Esophagus squamous epithelium (tissue), 5 donors: ENCODE measurements around the gene ASIC2. TPM values are rescaled to one million over a fixed set of nuclear protein-coding genes. Genes with fewer than 3 reads are reported as not detected.

ENCODE experiments used
- DNase-seq: peaks from one replicate; lab custom pipeline; 2025; lab: John Stamatoyannopoulos, UW
- H3K27ac ChIP-seq, 4 donors: fragments of 200-600 bp; sonication (generic); one replicate each; pipeline ENCODE4 v1.5.1; 2016 to 2019; ENCODE audit warnings: mild to moderate bottlenecking in 1 of 4
- H3K27me3 ChIP-seq, 4 donors: fragments of 200-600 bp; sonication (generic); 1 replicate in 3 of 4; 2 replicates in 1 of 4; pipeline versions ENCODE4 v1.5.1 to v1.6.0; 2017 to 2021; ENCODE audit warnings: antibody characterized with exemption in 1 of 4
- H3K36me3 ChIP-seq, 3 donors: fragments of 200-600 bp; sonication (generic); one replicate each; pipeline ENCODE4 v1.5.1; 2016 to 2019
- H3K4me1 ChIP-seq, 3 donors: fragments of 200-600 bp; sonication (generic); one replicate each; pipeline ENCODE4 v1.5.1; 2017 to 2019
- H3K4me3 ChIP-seq, 4 donors: fragments of 200-600 bp; sonication (generic); 1 replicate in 3 of 4; 2 replicates in 1 of 4; pipeline ENCODE4 v1.5.1; 2016 to 2019; ENCODE audit warnings: mild to moderate bottlenecking in 2 of 4, moderate library complexity in 1 of 4
- H3K9me3 ChIP-seq, 3 donors: fragments of 200-600 bp; sonication (generic); one replicate each; pipeline ENCODE4 v1.5.1; 2016 to 2019
- POLR2A ChIP-seq, 4 donors: fragments of 450-650 bp; IDR thresholded peaks; one replicate each; pipeline ENCODE4 v1.6.1; 2017; ENCODE audit warnings: antibody characterized with exemption in 4 of 4, mild to moderate bottlenecking in 4 of 4, moderate library complexity in 3 of 4
- WGBS, 2 donors: methylation state at CpG; one replicate each; pipeline ENCODE4 v1.1.5; 2018; 5-methylcytosine and 5-hydroxymethylcytosine counted together
- intact Hi-C: fragments of 100-400 bp; cut with DNase I; formaldehyde crosslinking; loops from one replicate; pipeline ENCODE4 v1.15.0; 2022
- total RNA-seq, 4 donors: library from RNA; depleted of rRNA; stranded (reverse); fragments of >200 nt; gene quantifications; one replicate each; pipeline ENCODE4 v1.1.0, GENCODE V29; 2016
- TF ChIP-seq, protein P1 (sequence below), 6 experiments: fragments of 450-650 bp in 4 of 6; fragments of 200-600 bp in 2 of 6; sonication (generic) in 2 of 6; IDR thresholded peaks; one replicate each; pipeline ENCODE4 v1.5.1; 2016 to 2019; ENCODE audit warnings: antibody characterized with exemption in 6 of 6, mild to moderate bottlenecking in 4 of 6, moderate library complexity in 4 of 6
- donor health status: DM: yes; HTN: yes; CAD: no.

ASIC2 gene
- total RNA-seq, 4 donors from 2014 or later: 0.29 TPM; not detected in 3

DNA sequence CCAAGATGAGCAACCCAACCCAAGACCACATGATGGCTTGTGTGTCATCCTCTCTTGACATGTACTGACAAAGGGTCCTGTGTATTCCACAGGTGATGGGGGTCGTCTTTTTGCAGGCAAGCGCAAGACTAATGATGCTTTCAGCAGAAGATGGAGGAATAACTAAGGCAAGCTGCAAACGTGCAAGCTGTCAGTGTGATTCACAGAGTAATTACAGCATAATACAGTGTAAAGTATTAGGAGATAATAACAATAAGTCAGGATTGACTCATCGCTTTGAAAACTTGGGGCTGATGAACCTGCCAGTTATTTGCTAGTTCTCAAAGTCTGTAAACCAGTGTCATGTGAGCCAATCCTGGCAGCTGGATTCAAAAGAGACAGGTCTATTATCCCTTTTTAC lies 41.6 kb upstream of the ASIC2 start:
- intact Hi-C loops: no loop called here
- H3K27ac ChIP-seq: no peak overlapping the region
- H3K36me3 ChIP-seq: no peaks in the 10 kb centered on the region
- TF ChIP-seq, protein P1, sequence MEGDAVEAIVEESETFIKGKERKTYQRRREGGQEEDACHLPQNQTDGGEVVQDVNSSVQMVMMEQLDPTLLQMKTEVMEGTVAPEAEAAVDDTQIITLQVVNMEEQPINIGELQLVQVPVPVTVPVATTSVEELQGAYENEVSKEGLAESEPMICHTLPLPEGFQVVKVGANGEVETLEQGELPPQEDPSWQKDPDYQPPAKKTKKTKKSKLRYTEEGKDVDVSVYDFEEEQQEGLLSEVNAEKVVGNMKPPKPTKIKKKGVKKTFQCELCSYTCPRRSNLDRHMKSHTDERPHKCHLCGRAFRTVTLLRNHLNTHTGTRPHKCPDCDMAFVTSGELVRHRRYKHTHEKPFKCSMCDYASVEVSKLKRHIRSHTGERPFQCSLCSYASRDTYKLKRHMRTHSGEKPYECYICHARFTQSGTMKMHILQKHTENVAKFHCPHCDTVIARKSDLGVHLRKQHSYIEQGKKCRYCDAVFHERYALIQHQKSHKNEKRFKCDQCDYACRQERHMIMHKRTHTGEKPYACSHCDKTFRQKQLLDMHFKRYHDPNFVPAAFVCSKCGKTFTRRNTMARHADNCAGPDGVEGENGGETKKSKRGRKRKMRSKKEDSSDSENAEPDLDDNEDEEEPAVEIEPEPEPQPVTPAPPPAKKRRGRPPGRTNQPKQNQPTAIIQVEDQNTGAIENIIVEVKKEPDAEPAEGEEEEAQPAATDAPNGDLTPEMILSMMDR (IDR thresholded peaks at IDR 0.05): no peak
- no peak for TF ChIP-seq POLR2A (IDR thresholded peaks at IDR 0.05)
- no peaks in the 10 kb centered on the region for H3K4me1 ChIP-seq
- no peaks in the 10 kb centered on the region for H3K9me3 ChIP-seq
- DNase-seq: no peak
- peaks cover 0 to 59% (median 0%) of the 10 kb centered on the region in 4 donors for H3K27me3 ChIP-seq
- 45 to 64% methylated on average over 4 of the region's 4 CpGs for WGBS, 2 donors
- no peak overlapping the region for H3K4me3 ChIP-seq

GRCh38 chr17:33330877-33331276 lies 37.8 kb upstream of the ASIC2 start:
- Histone ChIP-seq H3K27me3 (peaks cover 0 to 44% (median 0%) of the 10 kb centered on the region in 4 donors), H3K36me3 (no peaks in the 10 kb centered on the region), H3K9me3 (no peaks in the 10 kb centered on the region), H3K4me1 (no peaks in the 10 kb centered on the region), H3K4me3 (no peak overlapping the region), H3K27ac (no peak overlapping the region)
- no peak for DNase-seq
- 72 to 74% methylated on average over 3 of the region's 3 CpGs for WGBS, 2 donors
- TF ChIP-seq, protein P1 (IDR thresholded peaks at IDR 0.05): no peak
- no peak for TF ChIP-seq POLR2A (IDR thresholded peaks at IDR 0.05)
- intact Hi-C loops: no loop called here

- no peak for DNase-seq
- Histone ChIP-seq H3K4me1 (no peaks in the 10 kb centered on the region), H3K27me3 (peaks cover 0 to 49% (median 0%) of the 10 kb centered on the region in 4 donors), H3K9me3 (no peaks in the 10 kb centered on the region), H3K36me3 (no peaks in the 10 kb centered on the region), H3K4me3 (no peak overlapping the region), H3K27ac (no peak overlapping the region)
- no peak for TF ChIP-seq POLR2A (IDR thresholded peaks at IDR 0.05)
- TF ChIP-seq, protein P1 (IDR thresholded peaks at IDR 0.05): no peak
- 17 to 18% methylated on average over 4 of the region's 4 CpGs for WGBS, 2 donors
- intact Hi-C loops: no loop called here
These were observed 35.0 kb upstream of the ASIC2 start for GRCh38 chr17:33328129-33328528.

- Histone ChIP-seq H3K36me3 (no peaks in the 10 kb centered on the region), H3K4me1 (no peaks in the 10 kb centered on the region), H3K27me3 (peaks cover 0 to 43% (median 0%) of the 10 kb centered on the region in 4 donors), H3K27ac (no peak overlapping the region), H3K4me3 (no peak overlapping the region), H3K9me3 (no peaks in the 10 kb centered on the region)
- intact Hi-C loops: no loop called here
- 51 to 54% methylated on average over 3 of the region's 3 CpGs for WGBS, 2 donors
- DNase-seq: no peak
- no peak for TF ChIP-seq POLR2A (IDR thresholded peaks at IDR 0.05)
- TF ChIP-seq, protein P1 (IDR thresholded peaks at IDR 0.05): no peak
These were observed 31.6 kb upstream of the ASIC2 start for GRCh38 chr17:33324736-33325135.

GRCh38 chr17:33322063-33322462 lies 29.0 kb upstream of the ASIC2 start:
- intact Hi-C loops: no loop called here

More at GRCh38 chr17:33322063-33322462, 29.0 kb upstream of the ASIC2 start:
- Histone ChIP-seq H3K4me1 (no peaks in the 10 kb centered on the region), H3K9me3 (no peaks in the 10 kb centered on the region), H3K36me3 (no peaks in the 10 kb centered on the region), H3K27me3 (peaks cover 0 to 46% (median 0%) of the 10 kb centered on the region in 4 donors), H3K27ac (no peak overlapping the region), H3K4me3 (no peak overlapping the region)
- DNase-seq: no peak
- TF ChIP-seq, protein P1 (IDR thresholded peaks at IDR 0.05): no peak
- TF ChIP-seq POLR2A (IDR thresholded peaks at IDR 0.05): no peak
- 40 to 49% methylated on average over 3 to 6 of the region's 6 CpGs for WGBS, 2 donors
